ENCODE measurements around the gene C20orf202. TPM values are rescaled to one million over a fixed set of nuclear protein-coding genes. Genes with fewer than 3 reads are reported as not detected.
"Not testable (repeated sequence)": the region's sequence is repeated elsewhere in the genome, so short reads cannot be mapped to it uniquely, and the experiment has no call there.

Gene C20orf202
- total RNA-seq, 1 donor from 2014 or later: not detected

DNA sequence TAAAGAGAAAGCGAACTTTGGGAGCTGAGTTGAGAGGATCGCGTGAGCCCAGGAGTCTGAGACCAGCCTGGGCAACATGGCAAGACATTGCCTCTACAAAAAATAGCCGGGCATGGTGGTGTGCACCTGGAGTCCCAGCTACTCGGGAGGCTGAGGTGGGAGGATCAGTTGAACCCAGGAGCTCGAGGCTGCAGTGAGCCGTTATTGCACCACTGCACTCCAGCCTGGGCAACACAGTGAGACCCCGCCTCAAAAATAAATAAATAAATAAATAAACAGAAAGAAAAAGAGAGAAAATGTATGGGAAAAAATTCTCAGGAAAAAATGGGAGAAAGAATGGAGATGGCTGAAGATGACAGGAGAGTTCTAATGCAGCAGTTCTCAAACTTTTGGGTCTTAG lies 2.5 kb downstream of the C20orf202 start:
- Mint-ChIP-seq H3K4me1 (no peaks in the 10 kb centered on the region), H3K27me3 (peaks cover 21% of the 10 kb centered on the region), H3K9me3 (no peaks in the 10 kb centered on the region), H3K36me3 (ENCODE audit: low read depth) (no peaks in the 10 kb centered on the region), H3K27ac (no peak overlapping the region), H3K4me3 (no peak overlapping the region)
- no peak for DNase-seq
- intact Hi-C loops (cut with micrococcal nuclease): no loop called here

DNA sequence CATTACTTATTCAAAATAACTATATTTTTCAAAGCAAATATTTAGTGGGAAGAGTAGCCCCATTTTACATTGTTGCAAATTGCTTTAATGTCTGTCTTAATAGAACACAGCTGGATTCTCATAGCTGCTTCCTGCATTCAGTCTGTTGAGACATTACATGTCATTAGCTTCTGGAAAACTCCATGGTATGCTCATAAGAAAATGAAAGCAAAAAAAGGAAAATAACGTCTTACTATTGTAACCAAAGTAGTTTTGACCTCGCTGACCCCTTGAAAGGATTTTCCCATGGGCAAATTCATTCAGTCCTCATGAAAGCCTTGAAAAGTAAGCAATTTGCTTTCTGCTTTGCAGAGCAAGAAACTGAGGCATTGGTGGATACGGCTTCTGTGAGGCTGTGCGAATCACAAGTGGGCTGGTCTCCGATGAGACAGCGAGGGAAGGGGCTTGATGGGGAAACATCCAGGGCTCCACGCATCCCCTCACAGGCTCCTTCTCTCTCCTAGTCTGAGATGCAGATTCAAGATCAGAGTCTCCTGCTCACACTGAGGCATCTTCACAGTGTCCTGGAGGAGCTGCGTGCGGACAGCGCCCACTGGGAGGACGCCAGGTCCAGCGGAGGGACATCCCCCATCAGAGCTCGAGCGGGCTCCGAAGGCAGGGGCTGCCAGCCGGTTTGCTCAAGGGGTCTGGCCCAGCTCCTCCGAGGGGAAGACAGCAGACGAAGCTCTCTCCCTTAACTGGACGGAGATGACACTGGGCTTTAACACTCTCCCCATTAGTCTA lies 3.3 kb downstream of the C20orf202 start:
- Mint-ChIP-seq H3K4me1 (no peaks in the 10 kb centered on the region), H3K27ac (no peak overlapping the region), H3K9me3 (no peaks in the 10 kb centered on the region), H3K4me3 (no peak overlapping the region), H3K36me3 (ENCODE audit: low read depth) (no peaks in the 10 kb centered on the region), H3K27me3 (peaks cover 24% of the 10 kb centered on the region)
- no peak for DNase-seq
- intact Hi-C loops (cut with micrococcal nuclease): no loop called here

DNA sequence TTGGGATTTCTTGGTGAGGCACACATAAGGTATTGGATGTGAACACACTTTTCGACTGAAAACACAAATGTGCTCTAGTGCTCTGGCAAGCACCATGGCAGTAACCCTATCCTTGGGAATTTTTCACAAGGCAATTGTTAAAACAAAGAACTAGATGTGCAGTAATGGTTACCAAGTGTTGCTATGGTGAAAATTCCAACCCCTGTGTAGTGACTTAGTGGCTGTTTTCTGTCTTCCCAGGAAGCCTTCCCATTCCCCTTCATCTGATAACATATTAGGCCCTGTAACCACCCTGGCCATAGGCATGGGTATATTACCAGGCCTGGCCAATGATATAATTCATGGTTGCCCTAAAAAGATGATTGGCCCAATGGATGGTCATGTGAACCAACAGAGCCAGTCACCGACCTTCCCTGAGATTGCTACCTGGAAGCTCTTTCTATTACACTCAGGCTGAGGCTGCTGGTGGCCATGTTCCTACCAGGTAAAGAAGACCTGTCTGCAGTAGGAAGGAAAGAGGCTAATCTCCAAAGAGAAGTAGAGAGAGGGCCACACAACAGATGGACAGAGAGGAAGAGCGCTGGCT lies 4.1 kb downstream of the C20orf202 start:
- H3K4me1 Mint-ChIP-seq: peaks cover 3% of the 10 kb centered on the region
- H3K9me3 Mint-ChIP-seq: no peaks in the 10 kb centered on the region
- no peak overlapping the region for H3K27ac Mint-ChIP-seq
- no peak overlapping the region for H3K4me3 Mint-ChIP-seq
- H3K36me3 Mint-ChIP-seq (ENCODE audit: low read depth): no peaks in the 10 kb centered on the region
- no peak for DNase-seq
- H3K27me3 Mint-ChIP-seq: peaks cover 28% of the 10 kb centered on the region
- intact Hi-C loops (cut with micrococcal nuclease): no loop called here

DNA sequence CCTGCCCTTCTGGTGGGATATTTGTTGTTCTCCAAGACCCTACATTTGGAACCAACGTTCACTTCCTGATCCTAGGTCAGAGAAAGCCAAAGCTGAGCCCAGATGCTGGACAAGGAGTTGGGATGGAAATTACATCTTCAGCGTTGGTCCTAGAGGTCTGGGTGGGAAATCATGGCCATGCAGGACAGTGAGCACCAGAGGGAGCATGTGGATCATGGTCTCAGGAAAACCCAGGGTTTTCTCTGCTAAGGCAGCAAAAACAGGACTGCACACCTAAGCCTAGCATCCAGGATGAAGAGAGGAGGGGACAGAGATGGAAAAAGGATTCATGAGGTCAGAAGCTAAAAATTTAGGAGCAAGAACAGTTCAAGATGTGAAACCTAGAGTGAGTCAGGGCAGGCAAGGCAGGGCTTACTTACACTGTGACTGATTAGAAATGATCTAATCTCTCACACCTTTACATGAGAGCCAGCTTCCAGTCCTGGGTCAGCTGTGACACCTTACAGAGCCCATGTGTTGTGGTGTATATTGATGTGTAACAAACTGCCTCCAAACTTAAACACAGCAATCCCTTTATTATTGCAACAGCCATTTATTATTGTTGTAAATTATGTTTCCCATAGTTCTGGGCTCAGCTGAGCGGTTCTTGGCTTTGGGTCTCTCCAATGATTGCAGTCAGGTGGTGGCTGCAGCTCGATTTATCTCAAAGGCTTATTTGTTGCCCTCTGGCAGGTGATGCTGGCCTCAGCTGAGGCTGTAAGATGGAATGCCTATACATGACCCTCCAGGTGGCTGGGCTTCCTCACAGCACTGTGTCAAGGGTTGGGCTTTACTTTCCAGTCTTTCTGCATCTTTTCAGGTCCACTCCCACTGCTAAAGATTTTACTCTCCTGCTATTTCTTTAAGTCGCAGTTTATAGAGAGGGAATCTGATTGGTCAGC lies 6.5 kb downstream of the C20orf202 start:
- Mint-ChIP-seq H3K9me3 (no peaks in the 10 kb centered on the region), H3K4me3 (no peak overlapping the region), H3K36me3 (ENCODE audit: low read depth) (no peaks in the 10 kb centered on the region), H3K4me1 (peaks cover 14% of the 10 kb centered on the region), H3K27ac (peak overlapping the region; percentile 1), H3K27me3 (peaks cover 24% of the 10 kb centered on the region)
- intact Hi-C loops (cut with micrococcal nuclease): loop anchor here (5.0 to 10.0 kb wide), 2 partner anchors 235 to 392 kb away; no protein-coding TSS in a partner anchor
- no peak for DNase-seq

DNA sequence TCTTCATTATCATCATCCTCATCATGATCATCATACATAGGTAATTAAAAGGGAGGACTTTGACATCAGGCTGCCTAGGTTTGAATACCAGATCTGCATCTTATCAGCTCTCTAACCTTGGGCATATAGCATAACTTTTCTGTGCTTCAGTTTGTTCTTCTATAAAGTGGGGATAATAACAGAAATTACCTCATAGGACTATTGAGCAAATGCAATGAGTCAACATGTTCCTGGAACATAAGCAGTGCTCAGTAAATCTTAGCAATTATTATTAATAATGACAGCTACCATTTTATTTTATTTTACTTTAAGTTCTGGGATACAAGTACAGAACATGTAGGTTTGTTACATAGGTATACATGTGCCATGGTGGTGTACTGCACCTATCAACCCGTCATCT lies 7.2 kb downstream of the C20orf202 start:
- no peak overlapping the region for H3K4me3 Mint-ChIP-seq
- DNase-seq: no peak
- intact Hi-C loops (cut with micrococcal nuclease): loop anchor here (5.0 to 10.0 kb wide), 2 partner anchors 236 to 393 kb away; no protein-coding TSS in a partner anchor
- H3K36me3 Mint-ChIP-seq (ENCODE audit: low read depth): no peaks in the 10 kb centered on the region
- no peaks in the 10 kb centered on the region for H3K9me3 Mint-ChIP-seq
- peaks cover 22% of the 10 kb centered on the region for H3K4me1 Mint-ChIP-seq
- H3K27me3 Mint-ChIP-seq: peaks cover 24% of the 10 kb centered on the region
- H3K27ac Mint-ChIP-seq: no peak overlapping the region

DNA sequence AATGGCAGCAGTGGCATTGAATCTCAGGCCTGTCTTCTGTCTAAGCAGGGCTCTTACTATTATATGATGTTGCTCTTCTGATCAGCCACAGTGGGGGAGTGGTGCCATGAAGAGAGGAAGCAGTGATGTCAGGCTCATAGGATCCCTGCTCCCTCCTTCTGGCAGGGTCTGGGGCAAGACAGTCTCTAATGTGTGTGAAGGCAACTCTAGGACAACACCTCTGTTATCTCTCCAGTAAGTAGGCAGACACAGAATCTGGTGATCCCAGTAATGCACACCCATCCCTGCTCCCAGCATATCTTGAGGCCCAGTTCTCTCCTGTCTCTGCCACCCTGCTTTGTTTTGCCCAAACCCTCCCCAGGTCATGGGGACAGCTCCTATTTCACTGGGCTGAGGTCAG lies 8.8 kb downstream of the C20orf202 start:
- no peak for DNase-seq
- Mint-ChIP-seq H3K27ac (no peak overlapping the region), H3K27me3 (peaks cover 24% of the 10 kb centered on the region), H3K4me3 (no peak overlapping the region), H3K36me3 (ENCODE audit: low read depth) (no peaks in the 10 kb centered on the region), H3K9me3 (no peaks in the 10 kb centered on the region), H3K4me1 (peaks cover 31% of the 10 kb centered on the region)
- intact Hi-C loops (cut with micrococcal nuclease): loop anchor here (2.0 to 10.0 kb wide), 3 partner anchors 23 to 395 kb away; no protein-coding TSS in a partner anchor

DNA sequence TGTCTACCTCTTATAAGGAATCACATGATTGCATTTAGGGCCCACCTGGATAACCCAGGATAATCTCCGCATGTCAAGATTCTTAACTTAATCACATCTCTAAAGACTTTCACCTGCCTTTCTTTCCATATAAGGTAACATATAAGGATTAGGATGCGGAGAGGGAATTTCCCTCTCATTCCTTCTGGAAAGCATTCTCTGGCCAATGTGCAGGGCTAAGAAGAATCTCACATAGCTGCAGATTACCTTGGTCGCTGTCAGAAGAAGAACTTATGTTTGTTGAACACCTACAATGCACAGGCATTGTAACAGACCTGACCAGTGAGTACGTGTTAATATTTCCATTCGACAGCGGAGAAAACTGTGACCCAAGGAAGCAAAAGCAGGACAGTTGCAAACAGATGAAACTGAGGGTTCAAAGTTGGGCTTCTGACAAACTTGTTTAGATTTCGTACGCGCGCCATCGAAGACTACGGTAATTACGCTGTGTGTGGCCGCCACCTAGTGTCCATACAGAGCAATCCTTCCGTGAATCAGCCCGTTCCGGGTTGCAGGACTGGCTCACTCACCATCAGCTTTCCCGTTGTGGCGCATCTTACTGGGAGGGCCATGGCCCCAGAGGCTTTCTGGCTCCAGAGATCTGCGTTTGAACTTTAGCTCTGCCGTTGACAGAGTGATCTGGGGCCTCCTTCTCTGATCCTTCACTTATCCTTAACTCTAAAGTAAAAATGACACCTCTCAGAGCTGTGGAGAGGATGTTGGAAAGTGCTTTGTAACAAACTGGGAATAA lies 9.5 kb downstream of the C20orf202 start:
- no peak overlapping the region for H3K4me3 Mint-ChIP-seq
- no peaks in the 10 kb centered on the region for H3K9me3 Mint-ChIP-seq
- no peaks in the 10 kb centered on the region for H3K36me3 Mint-ChIP-seq (ENCODE audit: low read depth)
- peaks cover 21% of the 10 kb centered on the region for H3K27me3 Mint-ChIP-seq
- intact Hi-C loops (cut with micrococcal nuclease): loop anchor here (2.0 to 10.0 kb wide), 3 partner anchors 24 to 396 kb away; no protein-coding TSS in a partner anchor
- H3K27ac Mint-ChIP-seq: no peak overlapping the region
- peak; percentile 91 for DNase-seq
- H3K4me1 Mint-ChIP-seq: peaks cover 31% of the 10 kb centered on the region

DNA sequence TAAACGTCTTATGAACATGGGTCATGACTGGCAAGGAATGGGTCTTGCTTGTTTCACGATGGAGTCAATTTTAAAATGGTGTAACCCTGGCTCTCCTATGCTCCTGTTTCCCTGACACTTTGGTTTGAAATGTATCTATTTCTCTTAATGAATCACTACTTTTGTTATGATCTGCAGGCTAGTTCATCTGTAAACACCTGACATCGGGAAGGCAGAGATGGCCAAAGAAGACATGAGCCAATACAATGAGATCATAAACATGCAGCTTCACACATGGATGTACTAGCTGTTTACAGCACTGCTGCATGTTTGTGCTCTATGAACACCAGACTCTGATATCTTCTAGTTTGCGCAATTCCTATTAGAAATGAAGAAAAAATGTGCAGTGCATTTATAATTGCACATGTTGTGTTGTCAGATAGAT lies 11.6 kb downstream of the C20orf202 start:
- intact Hi-C loops (cut with micrococcal nuclease): loop anchor here (2.0 to 10.0 kb wide), 4 partner anchors 106 to 398 kb away; partner anchors contain the start of gene FAM110A
- H3K27me3 Mint-ChIP-seq: peaks cover 26% of the 10 kb centered on the region
- peak overlapping the region; percentile 90 for H3K27ac Mint-ChIP-seq
- peaks cover 1% of the 10 kb centered on the region for H3K36me3 Mint-ChIP-seq (ENCODE audit: low read depth)
- no peak for DNase-seq
- no peaks in the 10 kb centered on the region for H3K9me3 Mint-ChIP-seq
- no peak overlapping the region for H3K4me3 Mint-ChIP-seq
- peaks cover 31% of the 10 kb centered on the region for H3K4me1 Mint-ChIP-seq

DNA sequence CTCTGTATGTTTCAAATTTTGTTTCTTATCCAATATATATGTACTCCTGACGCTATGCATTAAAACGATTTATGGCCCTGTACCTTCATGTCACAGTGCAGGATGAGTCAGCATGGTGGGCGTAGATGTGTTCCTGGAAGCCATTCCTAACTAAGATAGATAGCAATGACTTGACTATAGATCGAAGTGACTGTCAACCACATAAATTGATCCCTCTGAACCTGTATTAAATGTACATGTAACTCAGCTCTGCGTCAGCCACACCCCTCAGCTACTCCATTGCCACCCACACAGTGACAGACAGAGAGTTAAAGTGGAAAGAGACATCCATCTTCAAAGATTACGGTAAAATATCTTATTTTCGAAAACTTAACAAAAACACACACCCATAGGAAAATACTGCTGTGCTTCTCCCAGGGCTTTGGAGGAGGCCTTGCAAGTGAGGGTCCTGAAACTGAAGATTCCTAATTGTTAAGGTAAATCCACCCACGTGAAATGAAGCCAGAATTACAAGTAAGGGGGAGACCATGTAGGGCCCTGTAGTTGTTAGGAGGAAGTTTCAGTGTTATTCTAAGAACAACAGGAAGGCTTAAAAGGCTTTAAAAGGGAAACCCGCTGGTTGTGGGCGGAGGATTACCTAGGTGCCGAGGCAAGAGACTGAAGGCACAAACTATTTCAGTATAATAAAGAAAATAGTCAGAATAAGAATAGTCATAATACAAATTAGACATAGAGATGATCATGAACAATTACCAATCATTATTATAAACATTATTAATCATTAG lies 12.3 kb downstream of the C20orf202 start:
- peak overlapping the region; percentile 67 for H3K4me3 Mint-ChIP-seq
- peak; percentile 78 for DNase-seq
- H3K4me1 Mint-ChIP-seq: peaks cover 31% of the 10 kb centered on the region
- H3K27ac Mint-ChIP-seq: peak overlapping the region; percentile 90
- H3K27me3 Mint-ChIP-seq: peaks cover 28% of the 10 kb centered on the region
- H3K36me3 Mint-ChIP-seq (ENCODE audit: low read depth): peaks cover 1% of the 10 kb centered on the region
- H3K9me3 Mint-ChIP-seq: no peaks in the 10 kb centered on the region
- intact Hi-C loops (cut with micrococcal nuclease): loop anchor here (2.0 to 10.0 kb wide), 3 partner anchors 107 to 383 kb away; partner anchors contain the start of gene FAM110A

DNA sequence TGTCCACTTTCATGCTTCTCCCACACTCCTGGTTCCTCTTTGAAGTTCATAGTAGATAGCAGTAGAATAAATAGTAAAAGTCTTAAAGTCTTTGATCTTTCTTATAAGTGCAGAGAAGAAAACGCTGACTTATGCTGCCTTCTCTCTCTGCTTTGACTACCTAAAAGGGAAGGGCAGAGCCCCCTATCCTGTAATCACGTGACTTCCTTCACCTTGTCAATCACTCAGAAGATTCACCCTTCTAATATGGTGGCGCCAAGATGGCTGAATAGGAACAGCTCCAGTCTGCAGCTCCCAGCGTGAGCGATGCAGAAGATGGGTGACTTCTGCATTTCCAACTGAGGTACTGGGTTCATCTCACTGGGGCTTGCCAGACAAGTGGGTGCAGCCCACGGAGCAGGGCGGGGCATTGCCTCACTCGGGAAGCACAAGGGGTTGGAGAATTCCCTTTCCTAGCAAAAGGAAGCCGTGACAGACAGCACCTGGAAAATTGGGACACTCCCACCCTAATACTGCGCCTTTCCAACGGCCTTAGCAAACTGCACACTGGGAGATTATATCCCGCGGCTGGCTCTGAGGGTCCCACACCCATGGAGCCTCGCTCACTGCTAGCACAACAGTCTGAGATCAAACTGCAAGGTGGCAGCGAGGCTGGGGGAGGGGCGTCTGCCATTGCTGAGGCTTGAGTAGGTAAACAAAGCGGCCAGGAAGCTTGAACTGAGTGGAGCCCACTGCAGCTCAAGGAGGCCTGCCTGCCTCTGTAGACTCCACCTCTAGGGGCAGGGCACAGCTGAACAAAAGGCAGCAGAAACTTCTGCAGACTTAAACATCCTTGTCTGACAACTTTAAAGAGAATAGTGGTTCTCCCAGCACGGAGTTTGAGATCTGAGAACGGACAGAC lies 13.5 kb downstream of the C20orf202 start:
- not testable (repeated sequence) for H3K27ac Mint-ChIP-seq; H3K36me3 Mint-ChIP-seq (ENCODE audit: low read depth); H3K9me3 Mint-ChIP-seq; DNase-seq
- H3K4me3 Mint-ChIP-seq: peak overlapping the region; percentile 35
- H3K4me1 Mint-ChIP-seq: peaks cover 31% of the 10 kb centered on the region
- peaks cover 33% of the 10 kb centered on the region for H3K27me3 Mint-ChIP-seq
- intact Hi-C loops (cut with micrococcal nuclease): loop anchor here (5.0 to 10.0 kb wide), 2 partner anchors 242 to 384 kb away; partner anchors contain the start of gene FAM110A

DNA sequence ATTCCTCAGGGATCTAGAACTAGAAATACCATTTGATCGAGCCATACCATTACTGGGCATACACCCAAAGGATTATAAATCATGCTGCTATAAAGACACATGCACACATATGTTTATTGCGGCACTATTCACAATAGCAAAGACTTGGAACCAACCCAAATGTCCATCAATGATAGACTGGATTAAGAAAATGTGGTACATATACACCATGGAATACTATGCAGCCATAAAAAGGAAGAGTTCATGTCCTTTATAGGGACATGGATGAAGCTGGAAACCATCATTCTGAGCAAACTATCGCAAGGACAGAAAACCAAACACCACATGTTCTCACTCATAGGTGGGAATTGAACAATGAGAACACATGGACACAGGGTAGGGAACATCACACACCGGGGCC lies 19.5 kb downstream of the C20orf202 start:
- not testable (repeated sequence) for H3K4me3 Mint-ChIP-seq; DNase-seq; H3K27ac Mint-ChIP-seq; H3K9me3 Mint-ChIP-seq; H3K36me3 Mint-ChIP-seq (ENCODE audit: low read depth)
- H3K4me1 Mint-ChIP-seq: peaks cover 16% of the 10 kb centered on the region
- H3K27me3 Mint-ChIP-seq: peaks cover 56% of the 10 kb centered on the region
- intact Hi-C loops (cut with micrococcal nuclease): loop anchor here (10.0 kb wide), 1 partner anchor 102 kb away; the partner anchor contains the start of gene SDCBP2
